HL-60 (cell line): Measurements from ENCODE around the gene GTF2H4.

ENCODE experiments used
- CTCF ChIP-seq: IDR thresholded peaks from one replicate; pipeline ENCODE4 v1.5.1; 2011; ENCODE audit warnings: low read length, control low read depth, inconsistent platforms; ENCODE audit not compliant: insufficient read depth
- GABPA ChIP-seq: IDR thresholded peaks from 2 replicates; pipeline ENCODE4 v1.6.1; 2012; ENCODE audit warnings: low read depth
- POLR2AphosphoS5 ChIP-seq: IDR thresholded peaks from 2 replicates; pipeline ENCODE4 v1.6.1; 2012; ENCODE audit warnings: low read depth
- SPI1 ChIP-seq: IDR thresholded peaks from 2 replicates; pipeline ENCODE4 v1.6.1; 2012; ENCODE audit warnings: low read depth, mild to moderate bottlenecking, borderline replicate concordance
- TF ChIP-seq, protein P1 (sequence below): IDR thresholded peaks from 2 replicates; pipeline ENCODE4 v1.6.1; 2012; ENCODE audit warnings: low read depth; ENCODE audit not compliant: insufficient replicate concordance

- TF ChIP-seq GABPA (peak; percentile 84), CTCF (no peak), POLR2AphosphoS5 (peak; percentile 21; the same call in 1 of the 2 replicates), SPI1 (peak; percentile 38; the same call in 1 of the 2 replicates)
- TF ChIP-seq, protein P1, sequence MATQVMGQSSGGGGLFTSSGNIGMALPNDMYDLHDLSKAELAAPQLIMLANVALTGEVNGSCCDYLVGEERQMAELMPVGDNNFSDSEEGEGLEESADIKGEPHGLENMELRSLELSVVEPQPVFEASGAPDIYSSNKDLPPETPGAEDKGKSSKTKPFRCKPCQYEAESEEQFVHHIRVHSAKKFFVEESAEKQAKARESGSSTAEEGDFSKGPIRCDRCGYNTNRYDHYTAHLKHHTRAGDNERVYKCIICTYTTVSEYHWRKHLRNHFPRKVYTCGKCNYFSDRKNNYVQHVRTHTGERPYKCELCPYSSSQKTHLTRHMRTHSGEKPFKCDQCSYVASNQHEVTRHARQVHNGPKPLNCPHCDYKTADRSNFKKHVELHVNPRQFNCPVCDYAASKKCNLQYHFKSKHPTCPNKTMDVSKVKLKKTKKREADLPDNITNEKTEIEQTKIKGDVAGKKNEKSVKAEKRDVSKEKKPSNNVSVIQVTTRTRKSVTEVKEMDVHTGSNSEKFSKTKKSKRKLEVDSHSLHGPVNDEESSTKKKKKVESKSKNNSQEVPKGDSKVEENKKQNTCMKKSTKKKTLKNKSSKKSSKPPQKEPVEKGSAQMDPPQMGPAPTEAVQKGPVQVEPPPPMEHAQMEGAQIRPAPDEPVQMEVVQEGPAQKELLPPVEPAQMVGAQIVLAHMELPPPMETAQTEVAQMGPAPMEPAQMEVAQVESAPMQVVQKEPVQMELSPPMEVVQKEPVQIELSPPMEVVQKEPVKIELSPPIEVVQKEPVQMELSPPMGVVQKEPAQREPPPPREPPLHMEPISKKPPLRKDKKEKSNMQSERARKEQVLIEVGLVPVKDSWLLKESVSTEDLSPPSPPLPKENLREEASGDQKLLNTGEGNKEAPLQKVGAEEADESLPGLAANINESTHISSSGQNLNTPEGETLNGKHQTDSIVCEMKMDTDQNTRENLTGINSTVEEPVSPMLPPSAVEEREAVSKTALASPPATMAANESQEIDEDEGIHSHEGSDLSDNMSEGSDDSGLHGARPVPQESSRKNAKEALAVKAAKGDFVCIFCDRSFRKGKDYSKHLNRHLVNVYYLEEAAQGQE, result no peak
Measured at GRCh38 chr6:30955367-30956042, 47.5 kb downstream of the GTF2H4 start.
